HepG2 (cell line): ENCODE results near the gene TBX10. TPM values are rescaled to one million over a fixed set of nuclear protein-coding genes. Genes with fewer than 3 reads are reported as not detected.

Experiments
- ATAC-seq: fragments of 200-7000 bp; cut with Tn5 transposase; 3 replicates; pipeline ENCODE4 v1.9.1; 2020; ENCODE audit warnings: mild to moderate bottlenecking, moderate library complexity
- BruUV-seq: library from RNA; stranded (reverse); fragments of 400-500 nt; replicated peaks from 2 replicates; lab custom pipeline; 2021; lab: Mats Ljungman, UMichigan
- CTCF ChIA-PET: fragments of 300-600 bp; formaldehyde crosslinking; extraction: SDS; loops from one replicate; lab custom pipeline; 2021; ENCODE audit warnings: low total read pairs, inconsistent platforms, low intra/inter-chr PET ratio; lab: Yijun Ruan, JAX
- POLR2A ChIA-PET: fragments of 350-600 bp; sonication (Branson Sonifier 250); formaldehyde crosslinking; loops from one replicate; lab custom pipeline; 2020; ENCODE audit warnings: antibody characterized with exemption, inconsistent platforms; lab: Yijun Ruan, JAX
- DNase-seq: peaks from one replicate; pipeline ENCODE4 v3.0.0-alpha.2; 2015; ENCODE audit warnings: low spot score
- FAIRE-seq: peaks from 3 replicates; lab custom pipeline; 2011; peaks lifted over from hg19 to GRCh38; lab: Jason Lieb, UNC
- H2AFZ ChIP-seq: one replicate; pipeline ENCODE4 v1.6.1; 2011; ENCODE audit warnings: low read length, inconsistent platforms
- H3K27ac ChIP-seq: fragments of 300-600 bp; 3 replicates; pipeline ENCODE4 v1.8.0; 2011; ENCODE audit warnings: mixed run types, mild to moderate bottlenecking, mixed read lengths, low read length, inconsistent platforms; ENCODE audit not compliant: insufficient read depth; ENCODE audit errors: extremely low read length
- H3K27me3 ChIP-seq, 2 experiments: fragments of 200-600 bp in 1 of 2; 2 replicates in 1 of 2; 3 replicates in 1 of 2; pipeline versions ENCODE4 v1.6.0 to v1.8.0; 2011; ENCODE audit warnings: low read length in 2 of 2, mild to moderate bottlenecking in 2 of 2, moderate library complexity in 2 of 2, inconsistent platforms in 1 of 2; ENCODE audit not compliant: insufficient read depth in 2 of 2, control insufficient read depth in 1 of 2
- H3K36me3 ChIP-seq, 2 experiments: fragments of 200-600 bp in 1 of 2; replicated peaks in 1 of 2; 2 replicates in 1 of 2; 3 replicates in 1 of 2; pipeline versions ENCODE4 v1.5.1 to v1.8.0; 2011; ENCODE audit warnings: low read length in 2 of 2, inconsistent platforms in 1 of 2; ENCODE audit not compliant: insufficient read depth in 2 of 2, control insufficient read depth in 1 of 2
- H3K4me1 ChIP-seq: 2 replicates; pipeline ENCODE4 v1.5.1; 2012; ENCODE audit warnings: low read length, inconsistent platforms; ENCODE audit not compliant: insufficient read depth
- H3K4me2 ChIP-seq: 2 replicates; pipeline ENCODE4 v1.6.0; 2011; ENCODE audit warnings: low read depth, low read length, inconsistent platforms
- H3K4me3 ChIP-seq, 3 experiments: fragments of 200-600 bp in 1 of 3; sonication (generic), shearing (Covaris generic) in 1 of 3; replicated peaks in 1 of 3; 2 replicates each; pipeline ENCODE4 v1.5.1; 2011 to 2016; ENCODE audit warnings: low read length in 3 of 3, inconsistent platforms in 2 of 3, low read depth in 2 of 3, mild to moderate bottlenecking in 2 of 3, control low read depth in 1 of 3, mixed read lengths in 1 of 3; ENCODE audit not compliant: insufficient read depth in 1 of 3
- H3K79me2 ChIP-seq: one replicate; pipeline ENCODE4 v1.6.1; 2011; ENCODE audit warnings: low read length, inconsistent platforms; ENCODE audit not compliant: insufficient read depth
- H3K9ac ChIP-seq: 2 replicates; pipeline ENCODE4 v1.6.0; 2011; ENCODE audit warnings: mild to moderate bottlenecking, low read depth, low read length, inconsistent platforms; ENCODE audit not compliant: insufficient read depth
- H3K9me3 ChIP-seq: 2 replicates; pipeline ENCODE4 v1.5.1; 2012; ENCODE audit warnings: mild to moderate bottlenecking, low read length
- H4K20me1 ChIP-seq: 2 replicates; pipeline ENCODE4 v1.6.0; 2011; ENCODE audit warnings: inconsistent platforms, mild to moderate bottlenecking, low read length, moderate library complexity; ENCODE audit not compliant: insufficient read depth
- HNRNPL ChIP-seq: fragments of 200-400 bp; formaldehyde crosslinking; IDR thresholded peaks from 2 replicates; pipeline ENCODE4 v1.6.1; 2017; ENCODE audit warnings: mild to moderate bottlenecking, low read depth, low read length
- SAP130 ChIP-seq: IDR thresholded peaks from 2 replicates; pipeline ENCODE4 v1.6.1; 2016; ENCODE audit warnings: low read depth
- TOE1 ChIP-seq: sonication (generic); formaldehyde crosslinking; IDR thresholded peaks from 2 replicates; pipeline ENCODE4 v1.4.0; 2020; ENCODE audit warnings: mild to moderate bottlenecking, missing genetic modification reagents
- ZFYVE20 ChIP-seq: sonication (generic); formaldehyde crosslinking; IDR thresholded peaks from 2 replicates; pipeline ENCODE4 v1.8.0; 2023; ENCODE audit warnings: low read depth, mild to moderate bottlenecking, moderate library complexity, missing genetic modification reagents, borderline replicate concordance
- ZKSCAN1 ChIP-seq: fragments of 150-350 bp; IDR thresholded peaks from 2 replicates; pipeline ENCODE4 v1.6.1; 2014; ENCODE audit warnings: low read length
- ZNF234 ChIP-seq: sonication (generic); formaldehyde crosslinking; conservative IDR thresholded peaks from 2 replicates; pipeline ENCODE4 v1.5.1; 2020; ENCODE audit warnings: mild to moderate bottlenecking, missing genetic modification reagents
- ZNF383 ChIP-seq: sonication (generic); formaldehyde crosslinking; IDR thresholded peaks from 2 replicates; pipeline ENCODE4 v1.4.0; 2020; ENCODE audit warnings: missing genetic modification reagents, mild to moderate bottlenecking, borderline replicate concordance
- ZNF513 ChIP-seq: sonication (generic); formaldehyde crosslinking; conservative IDR thresholded peaks from 2 replicates; pipeline ENCODE4 v1.5.0; 2020; ENCODE audit warnings: missing genetic modification reagents
- ZNF557 ChIP-seq: sonication (generic); formaldehyde crosslinking; IDR thresholded peaks from 2 replicates; pipeline ENCODE4 v1.4.0; 2020; ENCODE audit warnings: missing genetic modification reagents
- ZNF558 ChIP-seq: sonication (generic); formaldehyde crosslinking; IDR thresholded peaks from 2 replicates; pipeline ENCODE4 v1.9.0; 2022; ENCODE audit warnings: mild to moderate bottlenecking, missing genetic modification reagents, borderline replicate concordance
- ZNF709 ChIP-seq: sonication (generic); formaldehyde crosslinking; IDR thresholded peaks from 2 replicates; pipeline ENCODE4 v1.5.0; 2020; ENCODE audit warnings: mild to moderate bottlenecking, missing genetic modification reagents
- ZNF83 ChIP-seq: sonication (generic); formaldehyde crosslinking; IDR thresholded peaks from 2 replicates; pipeline ENCODE4 v1.4.0; 2020; ENCODE audit warnings: missing genetic modification reagents, mild to moderate bottlenecking, borderline replicate concordance
- WGBS: methylation state at CpG from one replicate; pipeline ENCODE4 v1.1.6; 2017; ENCODE audit warnings: low lambda C conversion rate; 5-methylcytosine and 5-hydroxymethylcytosine counted together
- in situ Hi-C: cut with HindIII; loops from 2 replicates; pipeline ENCODE4 v1.10.0; 2017; ENCODE audit warnings: low pct_unique_long_range_greater_than_20kb; ENCODE audit not compliant: extremely low pct_ligation_motif_present
- intact Hi-C: fragments of 100-400 bp; cut with micrococcal nuclease; formaldehyde crosslinking; loops from one replicate; pipeline ENCODE4 v1.10.0; 2022; ENCODE audit not compliant: unreplicated experiment
- polyA plus RNA-seq, 8 experiments: library from polyadenylated mRNA; depleted of rRNA in 3 of 8; stranded (reverse) in 7 of 8; unstranded in 1 of 8; fragments of >200 nt; fragmentation: Illumina TruSeq in 4 of 8; extraction: Trizol in 4 of 8; gene quantifications; 2 replicates each; pipeline versions ENCODE4 v1.2.1 to v1.2.3, GENCODE V29; 2011 to 2016; ENCODE audit warnings: low read depth in 4 of 8, missing spikeins in 1 of 8, mixed read lengths in 1 of 8; ENCODE audit not compliant: insufficient read depth in 1 of 8
- total RNA-seq, 5 experiments: library from RNA; depleted of rRNA; stranded (reverse); fragments of >200 nt; fragmentation: Illumina TruSeq; extraction: Trizol; gene quantifications; 2 replicates each; pipeline ENCODE4 v1.2.3, GENCODE V29; 2016; ENCODE audit warnings: low read depth in 1 of 5
- TF ChIP-seq, protein P1 (sequence below): IDR thresholded peaks from 2 replicates; pipeline ENCODE4 v1.6.1; 2016; ENCODE audit warnings: control low read depth
- TF ChIP-seq, protein P2 (sequence below): sonication (generic); formaldehyde crosslinking; IDR thresholded peaks from 2 replicates; pipeline ENCODE4 v1.8.1; 2022; ENCODE audit warnings: mild to moderate bottlenecking, missing genetic modification reagents
- TF ChIP-seq, protein P3 (sequence below): sonication (generic); formaldehyde crosslinking; IDR thresholded peaks from 2 replicates; pipeline ENCODE4 v1.4.0; 2020; ENCODE audit warnings: missing genetic modification reagents
- TF ChIP-seq, protein P4 (sequence below): sonication (generic); IDR thresholded peaks from 2 replicates; pipeline ENCODE4 v1.6.1; 2016; ENCODE audit warnings: low read depth, borderline replicate concordance

TBX10 gene
- total and polyA plus RNA-seq, 2 of the 13 experiments (the other 11 are each of a cell fraction or from before 2014, with no cell fraction given): 0.27 to 1.7 TPM

DNA sequence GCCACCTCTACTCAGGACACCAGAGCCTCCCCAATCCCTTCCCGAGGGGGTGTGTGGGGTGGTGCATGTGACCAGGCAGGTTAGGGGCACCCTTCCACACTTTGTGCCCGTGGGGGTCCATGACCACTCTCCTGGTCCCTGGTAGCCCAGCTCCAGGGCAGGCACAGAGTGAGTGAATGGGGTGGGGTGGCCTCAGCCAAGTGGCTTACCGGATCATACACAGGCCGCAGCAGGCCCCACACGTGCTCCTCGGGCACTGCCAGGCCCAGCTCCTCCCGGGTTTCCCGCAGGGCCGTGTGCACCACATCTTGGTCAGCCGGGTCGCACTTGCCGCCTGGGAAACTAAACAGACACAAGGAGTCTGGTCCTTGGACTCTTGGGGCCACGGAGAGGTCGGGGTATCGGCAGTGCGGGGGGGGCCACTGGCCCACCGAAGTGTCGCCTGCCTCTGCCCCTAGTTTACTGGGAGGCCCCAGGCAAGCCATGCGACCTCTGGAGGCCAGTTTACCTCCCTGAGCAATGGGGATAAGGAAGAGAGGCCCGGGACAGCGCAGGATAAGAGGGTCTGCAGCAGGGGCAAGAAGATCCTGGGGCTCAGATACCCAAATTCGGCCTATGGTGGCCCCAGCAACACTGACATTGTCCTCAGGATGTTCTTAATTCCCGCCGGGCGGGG, 10.7 kb downstream of the TBX10 start (continued):
- TF ChIP-seq ZNF234 (CRISPR knock-in tag) (0 out of 2 replicates have a peak, but pooled peaks have one; percentile 39), SAP130 (CRISPR knock-in tag) (no peak), HNRNPL (peak; percentile 71; the same call in 1 of the 2 replicates), ZNF383 (CRISPR knock-in tag) (0 out of 2 replicates have a peak, but pooled peaks have one; percentile 31)
- TF ChIP-seq, protein P1, sequence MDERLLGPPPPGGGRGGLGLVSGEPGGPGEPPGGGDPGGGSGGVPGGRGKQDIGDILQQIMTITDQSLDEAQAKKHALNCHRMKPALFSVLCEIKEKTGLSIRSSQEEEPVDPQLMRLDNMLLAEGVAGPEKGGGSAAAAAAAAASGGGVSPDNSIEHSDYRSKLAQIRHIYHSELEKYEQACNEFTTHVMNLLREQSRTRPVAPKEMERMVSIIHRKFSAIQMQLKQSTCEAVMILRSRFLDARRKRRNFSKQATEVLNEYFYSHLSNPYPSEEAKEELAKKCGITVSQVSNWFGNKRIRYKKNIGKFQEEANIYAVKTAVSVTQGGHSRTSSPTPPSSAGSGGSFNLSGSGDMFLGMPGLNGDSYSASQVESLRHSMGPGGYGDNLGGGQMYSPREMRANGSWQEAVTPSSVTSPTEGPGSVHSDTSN (CRISPR knock-in tag): no peak

GRCh38 chr11:67627812-67628624, 11.5 kb downstream of the TBX10 start:
- H3K27me3 ChIP-seq: no peaks in the 10 kb centered on the region
- no peak for TF ChIP-seq ZNF709 (CRISPR knock-in tag)
- no peak for TF ChIP-seq ZNF557 (CRISPR knock-in tag)
- TF ChIP-seq, protein P2, sequence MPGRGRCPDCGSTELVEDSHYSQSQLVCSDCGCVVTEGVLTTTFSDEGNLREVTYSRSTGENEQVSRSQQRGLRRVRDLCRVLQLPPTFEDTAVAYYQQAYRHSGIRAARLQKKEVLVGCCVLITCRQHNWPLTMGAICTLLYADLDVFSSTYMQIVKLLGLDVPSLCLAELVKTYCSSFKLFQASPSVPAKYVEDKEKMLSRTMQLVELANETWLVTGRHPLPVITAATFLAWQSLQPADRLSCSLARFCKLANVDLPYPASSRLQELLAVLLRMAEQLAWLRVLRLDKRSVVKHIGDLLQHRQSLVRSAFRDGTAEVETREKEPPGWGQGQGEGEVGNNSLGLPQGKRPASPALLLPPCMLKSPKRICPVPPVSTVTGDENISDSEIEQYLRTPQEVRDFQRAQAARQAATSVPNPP (CRISPR knock-in tag): no peak
- TF ChIP-seq, protein P3, sequence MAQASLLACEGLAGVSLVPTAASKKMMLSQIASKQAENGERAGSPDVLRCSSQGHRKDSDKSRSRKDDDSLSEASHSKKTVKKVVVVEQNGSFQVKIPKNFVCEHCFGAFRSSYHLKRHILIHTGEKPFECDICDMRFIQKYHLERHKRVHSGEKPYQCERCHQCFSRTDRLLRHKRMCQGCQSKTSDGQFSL (CRISPR knock-in tag): no peak
- TF ChIP-seq ZNF513 (CRISPR knock-in tag): no peak
- no peak for TF ChIP-seq TOE1 (CRISPR knock-in tag)
- no peak for TF ChIP-seq ZNF83 (CRISPR knock-in tag)
- TF ChIP-seq, protein P4, sequence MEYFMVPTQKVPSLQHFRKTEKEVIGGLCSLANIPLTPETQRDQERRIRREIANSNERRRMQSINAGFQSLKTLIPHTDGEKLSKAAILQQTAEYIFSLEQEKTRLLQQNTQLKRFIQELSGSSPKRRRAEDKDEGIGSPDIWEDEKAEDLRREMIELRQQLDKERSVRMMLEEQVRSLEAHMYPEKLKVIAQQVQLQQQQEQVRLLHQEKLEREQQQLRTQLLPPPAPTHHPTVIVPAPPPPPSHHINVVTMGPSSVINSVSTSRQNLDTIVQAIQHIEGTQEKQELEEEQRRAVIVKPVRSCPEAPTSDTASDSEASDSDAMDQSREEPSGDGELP: no peak
- TF ChIP-seq ZNF558 (CRISPR knock-in tag): no peak
- TF ChIP-seq ZFYVE20 (CRISPR knock-in tag): no peak
- no peak for TF ChIP-seq ZKSCAN1

More at GRCh38 chr11:67627812-67628624, 11.5 kb downstream of the TBX10 start:
- peak overlapping the region; percentile 91 for H3K4me2 ChIP-seq
- no peaks in the 10 kb centered on the region for H4K20me1 ChIP-seq
- peak overlapping the region; percentile 78; the same call in 1 of the 2 replicates for H3K9ac ChIP-seq
- H3K4me3 ChIP-seq: 0 out of 6 replicates have a peak overlapping the region, but pooled peaks of 1 of the 3 experiments have one; percentile 77
- no peaks in the 10 kb centered on the region for H3K9me3 ChIP-seq
- intact Hi-C loops: no loop called here
- no peak overlapping the region for H2AFZ ChIP-seq
- DNase-seq: no peak
- no peak overlapping the region for H3K27ac ChIP-seq
- ChIA-PET CTCF (interaction anchor here (2.0 kb wide), 1 partner anchor 32 kb away, joined by 13 read pairs; no protein-coding TSS in a partner anchor), POLR2A (interaction anchor here (1.4 to 4.8 kb wide), 4 partner anchors 11 to 22 kb away, joined by 4 to 52 read pairs (median 8); partner anchors contain the start of gene ACY3)
- H3K4me1 ChIP-seq: peaks cover 48% of the 10 kb centered on the region
- WGBS: 100% methylated on average over 5 of the region's 15 CpGs
- no peak for ATAC-seq
- no TSS peak for BruUV-seq
- in situ Hi-C loops: no loop called here
- FAIRE-seq: no peak
- no peaks in the 10 kb centered on the region for H3K36me3 ChIP-seq
- H3K79me2 ChIP-seq: no peaks in the 10 kb centered on the region
